ENCODE data around the gene VAPB. TPM values are rescaled to one million over a fixed set of nuclear protein-coding genes. Genes with fewer than 3 reads are reported as not detected.
A peak's percentile ranks its signal among the peaks of the same experiment; 100 is the strongest.

The VAPB gene
- total RNA-seq, 1 donor from 2014 or later = 12.9 TPM

DNA sequence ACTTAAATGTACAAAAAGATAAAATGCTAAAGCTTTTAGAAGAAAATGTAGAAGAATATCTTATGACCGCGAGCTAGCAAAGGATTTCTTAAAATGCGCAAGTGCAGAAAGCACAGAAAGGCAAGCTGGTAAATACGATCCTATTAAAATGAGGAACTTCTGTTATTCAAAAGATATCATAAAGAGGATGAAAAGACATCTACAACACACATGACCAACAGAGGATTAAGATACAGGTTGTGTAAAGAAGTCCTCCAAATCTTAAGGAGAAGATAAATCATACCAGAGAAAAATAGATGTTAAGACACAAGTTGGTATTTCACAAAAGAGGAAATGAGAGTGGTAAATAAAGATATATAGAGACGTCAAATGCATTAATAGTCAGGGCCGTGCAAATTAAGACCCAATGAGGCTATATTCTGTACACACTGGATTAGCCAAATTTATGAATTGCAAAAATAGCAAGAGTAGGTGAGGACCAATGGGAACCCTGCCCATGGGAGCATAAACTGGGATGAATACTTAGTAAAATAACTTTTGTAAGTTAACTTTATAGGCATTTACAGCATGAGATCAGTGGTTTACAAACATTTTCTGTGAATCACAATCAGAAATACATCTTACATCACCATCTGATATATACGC lies 103.2 kb downstream of the VAPB start:
- no peaks in the 10 kb centered on the region for H3K36me3 ChIP-seq (ENCODE audit: control insufficient read depth, insufficient read depth, low read length)
- FAIRE-seq (no peak), DNase-seq (ENCODE audit: low read depth) (no peak)
- TF ChIP-seq, protein P1, sequence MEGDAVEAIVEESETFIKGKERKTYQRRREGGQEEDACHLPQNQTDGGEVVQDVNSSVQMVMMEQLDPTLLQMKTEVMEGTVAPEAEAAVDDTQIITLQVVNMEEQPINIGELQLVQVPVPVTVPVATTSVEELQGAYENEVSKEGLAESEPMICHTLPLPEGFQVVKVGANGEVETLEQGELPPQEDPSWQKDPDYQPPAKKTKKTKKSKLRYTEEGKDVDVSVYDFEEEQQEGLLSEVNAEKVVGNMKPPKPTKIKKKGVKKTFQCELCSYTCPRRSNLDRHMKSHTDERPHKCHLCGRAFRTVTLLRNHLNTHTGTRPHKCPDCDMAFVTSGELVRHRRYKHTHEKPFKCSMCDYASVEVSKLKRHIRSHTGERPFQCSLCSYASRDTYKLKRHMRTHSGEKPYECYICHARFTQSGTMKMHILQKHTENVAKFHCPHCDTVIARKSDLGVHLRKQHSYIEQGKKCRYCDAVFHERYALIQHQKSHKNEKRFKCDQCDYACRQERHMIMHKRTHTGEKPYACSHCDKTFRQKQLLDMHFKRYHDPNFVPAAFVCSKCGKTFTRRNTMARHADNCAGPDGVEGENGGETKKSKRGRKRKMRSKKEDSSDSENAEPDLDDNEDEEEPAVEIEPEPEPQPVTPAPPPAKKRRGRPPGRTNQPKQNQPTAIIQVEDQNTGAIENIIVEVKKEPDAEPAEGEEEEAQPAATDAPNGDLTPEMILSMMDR (IDR thresholded peaks at IDR 0.05; ENCODE audit: insufficient read depth, low read length, severe bottlenecking) = no peak
- no peak overlapping the region for H3K4me3 ChIP-seq (ENCODE audit: low read depth, low read length)
- H3K27me3 ChIP-seq (ENCODE audit: control insufficient read depth, insufficient read depth, low read length) = no peaks in the 10 kb centered on the region

DNA sequence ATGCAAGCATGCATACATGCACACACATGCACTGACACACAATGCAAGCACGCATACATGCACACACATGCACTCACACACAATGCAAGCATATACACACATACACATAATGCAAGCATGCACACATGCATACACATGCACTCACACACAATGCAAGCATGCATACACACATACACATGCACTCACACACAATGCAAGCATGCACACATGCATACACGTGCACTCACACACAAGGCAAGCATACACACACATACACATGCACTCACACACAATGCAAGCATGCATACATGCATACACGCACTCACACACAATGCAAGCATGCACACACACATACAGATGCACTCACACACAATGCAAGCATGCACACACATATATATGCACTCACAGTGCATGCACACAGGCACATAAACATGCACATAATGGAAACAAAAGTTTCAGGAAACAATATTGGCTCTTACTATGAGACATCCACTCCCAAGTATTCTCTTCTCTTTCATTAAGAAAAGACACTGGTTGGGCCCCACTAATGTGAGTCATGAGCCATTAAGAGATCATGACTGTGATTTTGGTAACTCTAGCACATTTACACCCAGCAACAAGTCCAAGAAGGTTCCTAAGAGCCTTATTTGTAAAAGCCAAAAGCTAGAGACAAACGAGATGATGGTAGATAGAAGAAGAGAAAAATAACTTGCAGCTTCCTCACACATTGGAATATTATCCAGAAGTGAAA lies 103.9 kb downstream of the VAPB start:
- no peaks in the 10 kb centered on the region for H3K36me3 ChIP-seq (ENCODE audit: control insufficient read depth, insufficient read depth, low read length)
- DNase-seq (ENCODE audit: low read depth) (peak; percentile 10), FAIRE-seq (peak; percentile 93)
- no peak overlapping the region for H3K4me3 ChIP-seq (ENCODE audit: low read depth, low read length)
- H3K27me3 ChIP-seq (ENCODE audit: control insufficient read depth, insufficient read depth, low read length) = no peaks in the 10 kb centered on the region
- TF ChIP-seq, protein P1 (IDR thresholded peaks at IDR 0.05; ENCODE audit: insufficient read depth, low read length, severe bottlenecking) = no peak

DNA sequence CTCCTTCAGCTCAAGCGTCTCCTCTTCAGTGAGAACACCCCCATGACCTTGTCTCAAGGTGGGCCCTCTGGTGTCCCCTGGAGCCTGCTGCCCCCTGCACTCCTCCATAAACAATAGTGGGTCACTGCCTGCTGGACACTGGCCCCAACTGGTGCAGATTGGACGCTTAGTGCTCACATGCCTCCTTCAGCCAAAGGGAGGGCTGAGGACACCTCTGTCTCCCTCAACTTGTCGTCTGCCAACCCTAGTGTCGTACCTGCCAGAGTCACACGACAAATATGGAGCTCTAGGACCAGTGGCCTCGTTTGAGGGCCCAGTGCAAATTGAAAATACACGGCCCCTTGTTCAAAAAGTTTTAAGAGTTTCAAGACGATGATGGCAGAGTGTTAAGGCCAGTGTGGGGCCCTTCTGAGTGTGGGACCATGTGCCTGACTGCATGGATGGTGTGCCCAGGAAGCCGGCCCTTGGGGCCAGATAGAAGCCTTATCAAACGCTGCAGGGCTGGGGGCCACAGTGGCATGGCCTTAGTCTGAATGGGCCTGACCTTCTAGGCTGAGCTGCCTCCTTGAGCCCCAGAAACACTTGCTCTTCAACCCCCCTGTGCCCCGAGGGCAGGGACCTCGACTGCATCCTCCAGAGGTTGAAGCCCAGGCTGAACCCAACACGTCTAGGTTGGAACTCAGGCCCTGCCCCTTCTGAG lies 106.0 kb downstream of the VAPB start:
- DNase-seq (ENCODE audit: low read depth) = no peak
- Histone ChIP-seq H3K36me3 (ENCODE audit: control insufficient read depth, insufficient read depth, low read length) (no peaks in the 10 kb centered on the region), H3K27me3 (ENCODE audit: control insufficient read depth, insufficient read depth, low read length) (no peaks in the 10 kb centered on the region), H3K4me3 (ENCODE audit: low read depth, low read length) (no peak overlapping the region)
- FAIRE-seq = no peak
- TF ChIP-seq, protein P1 (IDR thresholded peaks at IDR 0.05; ENCODE audit: insufficient read depth, low read length, severe bottlenecking) = no peak

DNA sequence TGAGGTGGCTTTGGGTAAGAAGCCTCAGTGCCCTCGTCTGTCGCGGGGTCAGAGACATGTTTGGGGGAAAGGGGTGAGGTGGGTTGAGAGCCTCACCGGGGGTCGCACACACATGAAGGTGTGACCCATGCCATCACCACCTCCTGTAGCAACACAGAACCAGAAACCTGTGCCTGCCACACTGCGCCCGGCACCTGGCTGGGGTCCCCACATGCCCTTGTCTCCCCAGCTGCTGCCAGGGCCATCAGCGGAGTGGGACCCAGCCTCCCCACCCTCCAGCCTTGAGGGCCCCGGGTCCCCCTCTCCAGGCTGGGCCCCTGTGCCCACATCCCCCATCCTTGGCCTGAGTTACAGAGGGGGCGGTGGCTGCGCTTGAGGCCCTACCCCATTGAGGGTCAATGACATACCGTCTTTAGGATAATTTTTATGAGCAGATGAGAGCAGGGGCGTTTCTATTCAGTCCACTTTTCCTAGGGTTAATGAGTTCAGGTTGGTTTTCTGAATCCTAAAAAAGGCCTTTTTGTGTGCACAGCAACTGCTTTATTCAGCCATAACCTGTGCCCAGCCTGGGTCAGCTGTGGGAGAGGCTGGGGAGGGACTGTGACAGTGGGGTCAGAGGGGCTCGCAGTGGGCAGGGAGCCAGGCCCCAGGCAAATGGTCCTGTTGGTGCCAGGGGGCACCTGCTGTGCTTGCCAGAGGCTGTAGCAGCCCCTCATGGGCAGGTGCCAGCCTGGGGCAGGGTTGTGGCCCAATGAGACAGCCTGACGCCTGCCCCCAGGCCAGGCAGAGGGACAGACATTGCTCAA lies 106.8 kb downstream of the VAPB start:
- no peaks in the 10 kb centered on the region for H3K27me3 ChIP-seq (ENCODE audit: control insufficient read depth, insufficient read depth, low read length)
- no peaks in the 10 kb centered on the region for H3K36me3 ChIP-seq (ENCODE audit: control insufficient read depth, insufficient read depth, low read length)
- no peak overlapping the region for H3K4me3 ChIP-seq (ENCODE audit: low read depth, low read length)
- DNase-seq (ENCODE audit: low read depth) (no peak), FAIRE-seq (no peak)
- TF ChIP-seq, protein P1 (IDR thresholded peaks at IDR 0.05; ENCODE audit: insufficient read depth, low read length, severe bottlenecking) = no peak

DNA sequence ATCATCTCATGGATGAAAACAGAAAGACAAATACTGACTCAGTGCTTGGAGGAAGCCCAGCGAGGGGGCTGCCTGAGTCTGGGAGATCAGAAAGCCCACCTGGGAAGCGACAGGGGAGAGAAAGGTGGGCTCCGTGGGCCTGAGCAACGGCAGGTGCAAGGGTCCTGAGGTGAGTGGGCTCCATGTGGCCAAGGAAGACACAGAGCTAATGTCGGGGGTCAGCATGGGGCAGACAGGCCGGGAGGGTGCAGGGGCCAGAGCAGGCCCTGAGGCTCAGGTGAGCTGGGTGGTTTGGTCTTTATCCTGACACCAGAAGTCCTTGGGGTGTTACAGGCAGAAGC lies 107.4 kb downstream of the VAPB start:
- H3K4me3 ChIP-seq (ENCODE audit: low read depth, low read length) = no peak overlapping the region
- FAIRE-seq (no peak), DNase-seq (ENCODE audit: low read depth) (no peak)
- no peaks in the 10 kb centered on the region for H3K27me3 ChIP-seq (ENCODE audit: control insufficient read depth, insufficient read depth, low read length)
- TF ChIP-seq, protein P1 (IDR thresholded peaks at IDR 0.05; ENCODE audit: insufficient read depth, low read length, severe bottlenecking) = no peak
- H3K36me3 ChIP-seq (ENCODE audit: control insufficient read depth, insufficient read depth, low read length) = no peaks in the 10 kb centered on the region
